HepG2 (cell line): Measurements from ENCODE around the gene RNLS. TPM values are rescaled to one million over a fixed set of nuclear protein-coding genes. Genes with fewer than 3 reads are reported as not detected.

Experiments
- ATAC-seq: fragments of 200-7000 bp; cut with Tn5 transposase; 3 replicates; pipeline ENCODE4 v1.9.1; 2020; ENCODE audit warnings: mild to moderate bottlenecking, moderate library complexity
- BruUV-seq: library from RNA; stranded (reverse); fragments of 400-500 nt; replicated peaks from 2 replicates; lab custom pipeline; 2021; lab: Mats Ljungman, UMichigan
- CTCF ChIA-PET: fragments of 300-600 bp; formaldehyde crosslinking; extraction: SDS; loops from one replicate; lab custom pipeline; 2021; ENCODE audit warnings: low total read pairs, inconsistent platforms, low intra/inter-chr PET ratio; lab: Yijun Ruan, JAX
- POLR2A ChIA-PET: fragments of 350-600 bp; sonication (Branson Sonifier 250); formaldehyde crosslinking; loops from one replicate; lab custom pipeline; 2020; ENCODE audit warnings: antibody characterized with exemption, inconsistent platforms; lab: Yijun Ruan, JAX
- DNase-seq: peaks from one replicate; pipeline ENCODE4 v3.0.0-alpha.2; 2015; ENCODE audit warnings: low spot score
- FAIRE-seq: peaks from 3 replicates; lab custom pipeline; 2011; peaks lifted over from hg19 to GRCh38; lab: Jason Lieb, UNC
- H2AFZ ChIP-seq: one replicate; pipeline ENCODE4 v1.6.1; 2011; ENCODE audit warnings: low read length, inconsistent platforms
- H3K27ac ChIP-seq: fragments of 300-600 bp; 3 replicates; pipeline ENCODE4 v1.8.0; 2011; ENCODE audit warnings: mixed run types, mild to moderate bottlenecking, mixed read lengths, low read length, inconsistent platforms; ENCODE audit not compliant: insufficient read depth; ENCODE audit errors: extremely low read length
- H3K27me3 ChIP-seq, 2 experiments: fragments of 200-600 bp in 1 of 2; 2 replicates in 1 of 2; 3 replicates in 1 of 2; pipeline versions ENCODE4 v1.6.0 to v1.8.0; 2011; ENCODE audit warnings: low read length in 2 of 2, mild to moderate bottlenecking in 2 of 2, moderate library complexity in 2 of 2, inconsistent platforms in 1 of 2; ENCODE audit not compliant: insufficient read depth in 2 of 2, control insufficient read depth in 1 of 2
- H3K36me3 ChIP-seq, 2 experiments: fragments of 200-600 bp in 1 of 2; replicated peaks in 1 of 2; 2 replicates in 1 of 2; 3 replicates in 1 of 2; pipeline versions ENCODE4 v1.5.1 to v1.8.0; 2011; ENCODE audit warnings: low read length in 2 of 2, inconsistent platforms in 1 of 2; ENCODE audit not compliant: insufficient read depth in 2 of 2, control insufficient read depth in 1 of 2
- H3K4me1 ChIP-seq: 2 replicates; pipeline ENCODE4 v1.5.1; 2012; ENCODE audit warnings: low read length, inconsistent platforms; ENCODE audit not compliant: insufficient read depth
- H3K4me2 ChIP-seq: 2 replicates; pipeline ENCODE4 v1.6.0; 2011; ENCODE audit warnings: low read depth, low read length, inconsistent platforms
- H3K4me3 ChIP-seq, 3 experiments: fragments of 200-600 bp in 1 of 3; sonication (generic), shearing (Covaris generic) in 1 of 3; replicated peaks in 1 of 3; 2 replicates each; pipeline ENCODE4 v1.5.1; 2011 to 2016; ENCODE audit warnings: low read length in 3 of 3, inconsistent platforms in 2 of 3, low read depth in 2 of 3, mild to moderate bottlenecking in 2 of 3, control low read depth in 1 of 3, mixed read lengths in 1 of 3; ENCODE audit not compliant: insufficient read depth in 1 of 3
- H3K79me2 ChIP-seq: one replicate; pipeline ENCODE4 v1.6.1; 2011; ENCODE audit warnings: low read length, inconsistent platforms; ENCODE audit not compliant: insufficient read depth
- H3K9ac ChIP-seq: 2 replicates; pipeline ENCODE4 v1.6.0; 2011; ENCODE audit warnings: mild to moderate bottlenecking, low read depth, low read length, inconsistent platforms; ENCODE audit not compliant: insufficient read depth
- H3K9me3 ChIP-seq: 2 replicates; pipeline ENCODE4 v1.5.1; 2012; ENCODE audit warnings: mild to moderate bottlenecking, low read length
- H4K20me1 ChIP-seq: 2 replicates; pipeline ENCODE4 v1.6.0; 2011; ENCODE audit warnings: inconsistent platforms, mild to moderate bottlenecking, low read length, moderate library complexity; ENCODE audit not compliant: insufficient read depth
- CBX5 ChIP-seq: sonication (generic); formaldehyde crosslinking; IDR thresholded peaks from 2 replicates; pipeline ENCODE4 v1.4.0; 2020; ENCODE audit warnings: missing genetic modification reagents, borderline replicate concordance
- FLYWCH1 ChIP-seq: sonication (generic); formaldehyde crosslinking; IDR thresholded peaks from 2 replicates; pipeline ENCODE4 v1.8.1; 2023; ENCODE audit warnings: mild to moderate bottlenecking, missing genetic modification reagents
- FOSL1 ChIP-seq: sonication (generic); formaldehyde crosslinking; IDR thresholded peaks from 2 replicates; pipeline ENCODE4 v1.9.0; 2021; ENCODE audit warnings: missing genetic modification reagents, borderline replicate concordance
- NKX3-1 ChIP-seq: sonication (generic); formaldehyde crosslinking; IDR thresholded peaks from 2 replicates; pipeline ENCODE4 v1.5.0; 2020; ENCODE audit warnings: missing genetic modification reagents
- RELA ChIP-seq: sonication (generic); formaldehyde crosslinking; IDR thresholded peaks from 2 replicates; pipeline ENCODE4 v1.4.0; 2020; ENCODE audit warnings: missing genetic modification reagents
- TBX3 ChIP-seq: fragments of 450-650 bp; IDR thresholded peaks from 2 replicates; pipeline ENCODE4 v1.6.1; 2017; ENCODE audit warnings: antibody characterized with exemption, mild to moderate bottlenecking, inconsistent platforms, borderline replicate concordance
- TCF7 ChIP-seq: sonication (generic); IDR thresholded peaks from 2 replicates; pipeline ENCODE4 v1.6.1; 2016; ENCODE audit warnings: antibody characterized with exemption, low read depth
- TCF7L2 ChIP-seq: IDR thresholded peaks from 2 replicates; pipeline ENCODE4 v1.6.1; 2011; ENCODE audit warnings: mild to moderate bottlenecking, low read depth, low read length, moderate library complexity
- ZBTB2 ChIP-seq: sonication (generic); formaldehyde crosslinking; IDR thresholded peaks from 2 replicates; pipeline ENCODE4 v1.8.0; 2022; ENCODE audit warnings: low read depth, missing genetic modification reagents
- ZBTB7B ChIP-seq: sonication (generic); formaldehyde crosslinking; IDR thresholded peaks from 2 replicates; pipeline ENCODE4 v1.4.0; 2020; ENCODE audit warnings: missing genetic modification reagents
- ZNF710 ChIP-seq: sonication (generic); formaldehyde crosslinking; IDR thresholded peaks from 2 replicates; pipeline ENCODE4 v1.5.0; 2020; ENCODE audit warnings: mild to moderate bottlenecking, missing genetic modification reagents, borderline replicate concordance
- WGBS: methylation state at CpG from one replicate; pipeline ENCODE4 v1.1.6; 2017; ENCODE audit warnings: low lambda C conversion rate; 5-methylcytosine and 5-hydroxymethylcytosine counted together
- in situ Hi-C: cut with HindIII; loops from 2 replicates; pipeline ENCODE4 v1.10.0; 2017; ENCODE audit warnings: low pct_unique_long_range_greater_than_20kb; ENCODE audit not compliant: extremely low pct_ligation_motif_present
- intact Hi-C: fragments of 100-400 bp; cut with micrococcal nuclease; formaldehyde crosslinking; loops from one replicate; pipeline ENCODE4 v1.10.0; 2022; ENCODE audit not compliant: unreplicated experiment
- polyA plus RNA-seq, 8 experiments: library from polyadenylated mRNA; depleted of rRNA in 3 of 8; stranded (reverse) in 7 of 8; unstranded in 1 of 8; fragments of >200 nt; fragmentation: Illumina TruSeq in 4 of 8; extraction: Trizol in 4 of 8; gene quantifications; 2 replicates each; pipeline versions ENCODE4 v1.2.1 to v1.2.3, GENCODE V29; 2011 to 2016; ENCODE audit warnings: low read depth in 4 of 8, missing spikeins in 1 of 8, mixed read lengths in 1 of 8; ENCODE audit not compliant: insufficient read depth in 1 of 8
- total RNA-seq, 5 experiments: library from RNA; depleted of rRNA; stranded (reverse); fragments of >200 nt; fragmentation: Illumina TruSeq; extraction: Trizol; gene quantifications; 2 replicates each; pipeline ENCODE4 v1.2.3, GENCODE V29; 2016; ENCODE audit warnings: low read depth in 1 of 5

RNLS gene
- total and polyA plus RNA-seq, 2 of the 13 experiments (the other 11 are each of a cell fraction or from before 2014, with no cell fraction given) = not detected

DNA sequence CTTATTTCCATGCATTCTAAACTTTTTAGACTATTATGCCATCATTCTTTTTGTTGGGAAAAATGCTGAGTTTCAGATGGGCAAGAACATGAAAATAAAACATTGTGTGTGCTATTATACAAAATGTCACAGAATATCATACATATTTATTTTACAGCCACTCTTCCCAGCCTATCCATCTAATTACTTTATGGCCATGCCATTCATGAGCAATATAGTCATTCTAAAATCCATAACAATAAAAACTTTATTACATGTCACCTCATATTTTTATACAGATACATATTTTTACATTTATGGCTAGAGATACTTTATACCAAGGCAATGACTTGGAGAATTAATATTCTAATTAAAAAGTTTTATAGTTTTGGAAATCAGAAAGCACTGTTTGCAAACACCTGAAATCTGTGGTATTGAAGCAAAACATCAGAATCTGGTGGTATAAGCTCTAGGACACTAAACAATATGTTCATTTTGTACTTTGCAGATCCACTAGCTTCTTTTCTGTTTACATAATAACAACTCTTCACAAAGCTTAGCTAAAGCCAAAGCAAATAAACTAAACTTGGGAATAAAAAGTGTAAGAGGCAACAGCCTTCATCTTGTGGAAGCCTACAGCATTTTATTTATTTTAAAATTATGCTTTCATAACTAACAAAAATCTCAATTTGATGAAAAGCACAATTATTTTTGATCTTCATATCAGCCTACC is 210.1 kb downstream of the RNLS start:
- Histone ChIP-seq H3K4me2 (no peak overlapping the region), H3K36me3 (no peaks in the 10 kb centered on the region), H3K4me1 (no peaks in the 10 kb centered on the region), H3K4me3 (no peak overlapping the region), H3K9ac (no peak overlapping the region), H3K9me3 (no peaks in the 10 kb centered on the region), H3K79me2 (no peaks in the 10 kb centered on the region), H2AFZ (no peak overlapping the region), H4K20me1 (no peaks in the 10 kb centered on the region), H3K27ac (no peak overlapping the region), H3K27me3 (no peaks in the 10 kb centered on the region)
- no peak for TF ChIP-seq TBX3
- no peak for TF ChIP-seq FLYWCH1 (CRISPR knock-in tag)
- no peak for TF ChIP-seq ZBTB2 (CRISPR knock-in tag)
- TF ChIP-seq NKX3-1 (CRISPR knock-in tag) = no peak
- ATAC-seq (no peak), DNase-seq (no peak), FAIRE-seq (no peak)
- ChIA-PET CTCF (no interaction called here), POLR2A (no interaction called here)
- BruUV-seq = no TSS peak
- intact Hi-C loops = no loop called here
- in situ Hi-C loops = no loop called here

DNA sequence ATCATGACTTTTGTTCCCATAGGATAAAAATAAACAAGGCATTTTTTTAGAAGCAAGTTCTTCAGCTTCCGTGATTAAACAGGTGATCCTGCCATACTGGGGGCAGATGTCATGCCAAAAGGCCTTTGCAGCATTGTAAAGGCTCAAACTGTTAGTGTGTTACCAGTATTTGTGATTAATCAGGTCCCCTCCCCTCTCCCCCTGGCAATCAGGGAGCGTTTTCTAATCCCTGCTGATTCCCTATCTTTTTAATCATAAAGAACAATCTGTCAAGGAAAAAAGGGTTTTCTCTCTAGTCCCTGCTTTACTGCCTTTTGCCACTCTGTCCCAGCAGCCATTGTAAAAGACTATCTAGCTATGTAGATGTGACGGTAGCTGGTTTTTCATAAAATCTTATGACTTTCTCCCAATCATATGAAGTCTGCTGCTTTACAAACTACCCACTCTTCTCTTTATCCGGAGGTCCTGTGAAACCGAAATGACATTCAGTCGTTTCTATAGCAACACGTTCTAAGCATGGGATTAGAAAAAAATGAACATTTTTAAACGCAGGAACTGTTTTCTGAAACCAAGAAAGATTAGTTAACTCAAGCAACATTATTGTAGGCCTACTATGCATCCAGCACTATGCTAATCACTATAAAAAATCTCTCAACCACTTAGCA is 210.9 kb downstream of the RNLS start:
- Histone ChIP-seq H3K9me3 (no peaks in the 10 kb centered on the region), H3K4me3 (no peak overlapping the region), H3K79me2 (no peaks in the 10 kb centered on the region), H3K27me3 (no peaks in the 10 kb centered on the region), H3K9ac (no peak overlapping the region), H3K27ac (no peak overlapping the region), H3K4me1 (no peaks in the 10 kb centered on the region), H4K20me1 (no peaks in the 10 kb centered on the region), H3K36me3 (no peaks in the 10 kb centered on the region), H3K4me2 (no peak overlapping the region), H2AFZ (no peak overlapping the region)
- intact Hi-C loops (no loop called here), in situ Hi-C loops (no loop called here)
- FAIRE-seq (no peak), DNase-seq (no peak), ATAC-seq (no peak)
- 24% methylated on average over 8 of the region's 8 CpGs for WGBS
- CTCF ChIA-PET = no interaction called here
- BruUV-seq = no TSS peak
- POLR2A ChIA-PET = no interaction called here
- TF ChIP-seq ZNF710 (CRISPR knock-in tag) (no peak), RELA (CRISPR knock-in tag) (no peak), CBX5 (CRISPR knock-in tag) (no peak), TCF7 (no peak), ZBTB7B (no peak), TCF7L2 (no peak), FOSL1 (no peak)
